Panc1 (cell line): ENCODE data around the gene STKLD1.

ENCODE experiments used
- CTCF ChIP-seq: fragments of 450-650 bp; IDR thresholded peaks from 2 replicates; pipeline ENCODE4 v1.5.1; 2017; ENCODE audit warnings: mild to moderate bottlenecking
- POLR2AphosphoS5 ChIP-seq: IDR thresholded peaks from 2 replicates; pipeline ENCODE4 v1.6.1; 2012; ENCODE audit warnings: mild to moderate bottlenecking, low read depth, low read length, moderate library complexity
- SIN3A ChIP-seq: IDR thresholded peaks from 2 replicates; pipeline ENCODE4 v1.6.1; 2012; ENCODE audit warnings: low read depth, mild to moderate bottlenecking, low read length, moderate library complexity, borderline replicate concordance; ENCODE audit not compliant: insufficient read depth

- no peak for TF ChIP-seq CTCF
- no peak for TF ChIP-seq POLR2AphosphoS5
- no peak for TF ChIP-seq SIN3A
Measured at GRCh38 chr9:133454943-133455673, 78.9 kb downstream of the STKLD1 start.
